Measurements from ENCODE around the gene PKNOX2.

Gene PKNOX2

DNA sequence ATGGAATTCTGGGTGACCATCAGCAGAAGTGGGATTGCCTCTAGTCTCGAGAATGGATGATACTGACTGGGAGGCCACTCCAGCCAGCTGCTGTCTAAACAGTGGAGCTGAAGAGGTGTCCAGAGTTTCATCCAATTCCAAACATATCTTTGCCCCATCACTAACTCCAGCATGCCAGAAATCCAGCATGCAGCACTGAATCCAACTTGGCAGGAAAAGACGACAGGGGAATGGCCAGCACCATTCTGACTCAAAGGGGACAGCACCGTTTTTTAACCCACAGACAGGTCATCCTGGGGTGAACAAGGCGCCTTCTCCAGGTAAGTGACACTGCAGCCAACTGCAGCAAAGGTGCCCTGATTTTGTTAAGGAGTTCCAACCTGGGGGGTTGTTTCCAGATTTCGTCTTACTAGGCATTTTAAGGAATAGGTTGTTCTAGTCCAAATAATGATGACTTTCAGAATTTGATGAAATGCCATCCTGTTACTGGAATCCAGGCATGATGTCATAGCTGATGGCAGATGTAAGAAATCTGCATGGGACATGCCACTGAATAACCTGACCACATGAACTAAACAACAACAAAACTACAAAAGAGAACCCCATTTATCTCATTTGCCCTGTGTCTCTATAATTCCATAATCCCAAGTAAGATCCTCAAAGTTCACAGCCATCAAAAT is 299.2 kb downstream of the PKNOX2 start:
- no peak for DNase-seq (ENCODE audit: low read depth)
- TF ChIP-seq, protein P1, sequence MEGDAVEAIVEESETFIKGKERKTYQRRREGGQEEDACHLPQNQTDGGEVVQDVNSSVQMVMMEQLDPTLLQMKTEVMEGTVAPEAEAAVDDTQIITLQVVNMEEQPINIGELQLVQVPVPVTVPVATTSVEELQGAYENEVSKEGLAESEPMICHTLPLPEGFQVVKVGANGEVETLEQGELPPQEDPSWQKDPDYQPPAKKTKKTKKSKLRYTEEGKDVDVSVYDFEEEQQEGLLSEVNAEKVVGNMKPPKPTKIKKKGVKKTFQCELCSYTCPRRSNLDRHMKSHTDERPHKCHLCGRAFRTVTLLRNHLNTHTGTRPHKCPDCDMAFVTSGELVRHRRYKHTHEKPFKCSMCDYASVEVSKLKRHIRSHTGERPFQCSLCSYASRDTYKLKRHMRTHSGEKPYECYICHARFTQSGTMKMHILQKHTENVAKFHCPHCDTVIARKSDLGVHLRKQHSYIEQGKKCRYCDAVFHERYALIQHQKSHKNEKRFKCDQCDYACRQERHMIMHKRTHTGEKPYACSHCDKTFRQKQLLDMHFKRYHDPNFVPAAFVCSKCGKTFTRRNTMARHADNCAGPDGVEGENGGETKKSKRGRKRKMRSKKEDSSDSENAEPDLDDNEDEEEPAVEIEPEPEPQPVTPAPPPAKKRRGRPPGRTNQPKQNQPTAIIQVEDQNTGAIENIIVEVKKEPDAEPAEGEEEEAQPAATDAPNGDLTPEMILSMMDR (conservative IDR thresholded peaks at IDR 0.05; ENCODE audit: control insufficient read depth, insufficient read depth, low read depth, low read length): no peak
- no peak overlapping the region for H3K4me3 ChIP-seq (ENCODE audit: control insufficient read depth, low read depth, low read length)

DNA sequence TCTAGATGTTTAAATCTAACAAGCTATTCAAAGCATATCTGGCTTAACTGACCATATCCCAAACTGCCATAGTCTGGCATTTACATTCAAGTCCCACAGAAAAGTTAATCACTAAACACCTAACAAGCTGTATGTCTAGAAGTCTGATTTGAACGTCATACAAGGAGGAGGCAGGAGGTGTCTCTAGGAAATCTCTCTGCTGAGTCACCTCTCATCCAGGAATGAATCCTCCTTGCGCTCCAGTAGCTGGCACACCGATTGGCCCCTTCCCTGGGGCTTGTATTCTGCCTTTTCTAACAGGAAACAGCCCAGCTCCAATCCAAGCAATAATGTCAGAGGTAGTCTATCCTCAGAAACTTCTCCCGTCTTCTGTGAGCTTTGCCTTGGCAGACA is 299.7 kb downstream of the PKNOX2 start:
- H3K4me3 ChIP-seq (ENCODE audit: control insufficient read depth, low read depth, low read length): no peak overlapping the region
- TF ChIP-seq, protein P1 (conservative IDR thresholded peaks at IDR 0.05; ENCODE audit: control insufficient read depth, insufficient read depth, low read depth, low read length): no peak
- peak; percentile 47 for DNase-seq (ENCODE audit: low read depth)

DNA sequence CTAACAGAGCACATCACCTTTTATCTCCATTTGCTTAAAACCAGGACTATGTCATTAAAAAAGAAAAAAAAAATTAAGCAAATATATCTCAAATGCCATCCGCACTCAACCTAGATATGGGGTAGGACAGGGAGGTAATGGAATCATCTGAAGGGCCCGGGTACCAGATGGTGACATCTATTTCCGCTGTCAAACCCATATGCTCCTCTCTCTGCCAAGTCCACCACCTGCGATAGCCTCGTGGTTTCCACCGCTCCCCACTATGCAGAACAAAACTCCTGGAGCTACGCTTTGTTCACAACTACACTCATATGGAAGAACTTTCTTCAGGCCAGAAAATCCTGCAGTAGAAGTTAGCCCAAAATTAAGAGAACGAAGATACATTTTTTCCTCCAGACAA is 300.1 kb downstream of the PKNOX2 start:
- H3K4me3 ChIP-seq (ENCODE audit: control insufficient read depth, low read depth, low read length): no peak overlapping the region
- DNase-seq (ENCODE audit: low read depth): no peak
- TF ChIP-seq, protein P1 (conservative IDR thresholded peaks at IDR 0.05; ENCODE audit: control insufficient read depth, insufficient read depth, low read depth, low read length): no peak

DNA sequence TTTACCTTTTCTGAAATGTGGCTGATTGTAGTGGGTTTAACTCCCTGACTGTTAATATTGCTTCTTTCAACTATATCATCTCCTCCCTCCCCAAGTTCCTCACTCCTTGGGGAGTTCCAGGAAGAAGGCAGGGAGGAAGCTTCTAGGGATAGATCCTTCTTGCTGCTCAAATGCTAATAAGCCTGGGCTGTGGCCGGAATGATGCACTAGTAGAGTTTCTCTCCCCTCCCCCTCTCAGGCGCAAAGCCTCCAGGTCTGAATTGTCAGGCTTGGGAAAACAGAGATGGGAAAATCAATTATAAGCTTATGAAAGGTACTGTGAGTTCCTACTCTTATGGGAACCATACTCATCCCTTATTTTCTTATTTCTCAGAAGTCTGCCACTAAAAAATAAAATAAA is 300.7 kb downstream of the PKNOX2 start:
- TF ChIP-seq, protein P1 (conservative IDR thresholded peaks at IDR 0.05; ENCODE audit: control insufficient read depth, insufficient read depth, low read depth, low read length): no peak
- no peak for DNase-seq (ENCODE audit: low read depth)
- no peak overlapping the region for H3K4me3 ChIP-seq (ENCODE audit: control insufficient read depth, low read depth, low read length)

DNA sequence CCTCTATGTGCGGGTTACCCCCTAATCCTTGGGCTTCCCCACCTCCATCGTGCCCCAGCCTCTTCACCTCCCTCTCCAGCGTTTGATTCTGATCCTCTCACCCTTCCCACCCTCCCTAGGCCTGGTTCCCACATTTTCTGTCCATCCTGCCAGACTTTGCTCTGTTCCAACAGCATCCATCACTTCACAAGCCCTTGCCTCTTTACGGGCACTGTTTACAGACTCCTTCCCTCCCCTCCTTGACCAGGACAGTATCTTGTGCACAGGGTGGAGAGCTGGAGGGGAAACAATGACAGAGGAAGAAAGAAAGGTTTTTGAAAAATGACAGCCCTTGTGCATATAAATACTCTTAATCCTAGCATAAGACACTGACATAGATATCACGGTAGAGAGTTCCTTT is 301.1 kb downstream of the PKNOX2 start:
- no peak for DNase-seq (ENCODE audit: low read depth)
- TF ChIP-seq, protein P1 (conservative IDR thresholded peaks at IDR 0.05; ENCODE audit: control insufficient read depth, insufficient read depth, low read depth, low read length): no peak
- no peak overlapping the region for H3K4me3 ChIP-seq (ENCODE audit: control insufficient read depth, low read depth, low read length)

DNA sequence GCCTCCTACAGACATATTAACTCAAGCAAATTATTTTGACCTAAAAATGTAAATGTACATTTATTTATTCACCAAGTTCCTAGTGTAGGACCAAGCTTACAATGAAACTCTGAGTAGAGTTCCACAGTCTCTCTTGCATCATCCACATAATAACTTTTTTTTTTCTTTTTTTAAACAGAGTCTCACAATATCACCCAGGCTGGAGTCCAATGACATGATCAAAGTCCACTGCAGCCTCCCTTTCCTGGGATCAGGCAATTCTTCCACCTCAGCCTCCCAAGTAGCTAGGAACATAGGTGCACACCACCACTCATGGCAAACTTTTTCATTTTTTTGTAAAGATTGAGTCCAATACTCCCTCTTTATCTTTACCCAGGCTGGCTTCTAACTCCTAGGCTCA is 303.5 kb downstream of the PKNOX2 start:
- no peak overlapping the region for H3K4me3 ChIP-seq (ENCODE audit: control insufficient read depth, low read depth, low read length)
- no peak for DNase-seq (ENCODE audit: low read depth)
- TF ChIP-seq, protein P1 (conservative IDR thresholded peaks at IDR 0.05; ENCODE audit: control insufficient read depth, insufficient read depth, low read depth, low read length): no peak

DNA sequence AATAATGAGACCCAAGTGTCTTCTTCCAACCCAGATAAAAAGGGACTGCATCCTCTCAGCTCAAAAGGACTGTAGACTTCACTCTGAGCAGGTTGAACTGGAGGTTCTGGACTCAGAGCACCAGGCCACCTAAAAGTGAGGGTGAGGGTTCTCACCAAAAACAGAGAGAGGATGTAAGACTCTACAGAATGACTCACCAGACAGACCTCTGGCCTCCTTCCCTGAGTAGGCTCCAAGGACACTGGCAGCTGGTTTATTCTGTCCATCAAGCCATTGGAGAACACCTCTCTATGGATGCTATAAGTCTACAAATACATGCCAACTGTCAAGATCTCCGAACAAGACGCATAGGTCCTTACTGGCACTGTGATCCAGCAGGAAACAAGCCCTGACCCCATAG is 304.3 kb downstream of the PKNOX2 start:
- H3K4me3 ChIP-seq (ENCODE audit: control insufficient read depth, low read depth, low read length): no peak overlapping the region
- peak; percentile 14 for DNase-seq (ENCODE audit: low read depth)
- TF ChIP-seq, protein P1 (conservative IDR thresholded peaks at IDR 0.05; ENCODE audit: control insufficient read depth, insufficient read depth, low read depth, low read length): no peak

Measured in fibroblast of mammary gland (primary cell).